Stimulated activated CD4-positive, alpha-beta T cell treated with anti-CD3 and anti-CD28 coated beads, Interleukin-4, amount 100 ng/mL, for 24 hours (primary cell): ENCODE results near the gene STX5.
"Not testable (repeated sequence)": the region's sequence is repeated elsewhere in the genome, so short reads cannot be mapped to it uniquely, and the experiment has no call there.

Source experiments
- DNase-seq: peaks from one replicate; pipeline ENCODE4 v3.0.0-alpha.2; 2020

The STX5 gene, protein sequence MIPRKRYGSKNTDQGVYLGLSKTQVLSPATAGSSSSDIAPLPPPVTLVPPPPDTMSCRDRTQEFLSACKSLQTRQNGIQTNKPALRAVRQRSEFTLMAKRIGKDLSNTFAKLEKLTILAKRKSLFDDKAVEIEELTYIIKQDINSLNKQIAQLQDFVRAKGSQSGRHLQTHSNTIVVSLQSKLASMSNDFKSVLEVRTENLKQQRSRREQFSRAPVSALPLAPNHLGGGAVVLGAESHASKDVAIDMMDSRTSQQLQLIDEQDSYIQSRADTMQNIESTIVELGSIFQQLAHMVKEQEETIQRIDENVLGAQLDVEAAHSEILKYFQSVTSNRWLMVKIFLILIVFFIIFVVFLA

DNA sequence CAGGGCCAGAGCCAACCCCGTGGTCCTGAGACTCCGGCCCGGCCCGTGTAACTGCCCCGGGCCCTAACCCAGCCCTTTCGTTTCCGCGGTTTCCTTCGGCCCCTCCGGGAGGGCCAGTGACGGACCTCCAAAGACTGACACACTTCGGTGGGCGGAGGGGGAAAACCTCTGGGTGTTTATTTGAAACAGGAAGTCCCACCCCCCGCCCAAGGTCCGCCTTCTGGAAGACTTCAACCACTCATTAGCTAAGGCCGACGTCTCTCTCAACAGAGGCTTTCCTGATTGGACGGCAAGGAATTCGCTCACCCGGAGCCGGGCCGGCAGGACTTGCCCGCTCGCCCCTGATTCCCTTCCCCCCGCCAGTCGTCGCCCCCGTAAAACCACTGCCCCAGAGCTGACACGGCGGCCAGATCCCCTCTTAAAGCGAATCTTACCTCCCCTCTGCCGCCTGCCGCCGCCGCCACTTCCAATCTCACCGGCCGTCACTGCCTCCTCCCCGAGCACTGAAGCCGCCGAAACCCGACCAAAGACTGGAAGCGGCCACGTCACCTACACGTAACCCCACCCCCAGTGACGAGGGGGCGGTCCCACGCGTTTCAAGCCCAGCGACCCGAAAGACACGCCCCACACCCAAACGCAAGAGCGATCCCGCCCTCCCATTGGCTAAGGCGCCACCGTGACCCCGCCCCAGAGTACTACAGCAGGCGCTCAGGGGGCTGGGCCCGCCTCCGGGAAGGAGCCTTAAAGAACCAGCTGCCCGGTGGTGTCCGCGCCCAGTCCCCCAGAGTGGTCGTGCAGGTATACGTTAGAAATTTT is at the start of gene STX5:
Gene STX5 (minus strand): TSS at position 532 of the 816 bp plus-strand sequence. CDS start 808 bp downstream, outside the sequence.
- peak; percentile 100 for DNase-seq

GRCh38 chr11:62880803-62881578 is 49.1 kb upstream of the STX5 start, which contains the start of gene SLC3A2:
Gene SLC3A2, plus strand, starts transcription at chr11:62880896. Its CDS starts 128 bp downstream, at chr11:62881024.
- peak; percentile 86 for DNase-seq

GRCh38 chr11:62880231-62880802 is 48.5 kb upstream of the STX5 start:
- peak; percentile 56 for DNase-seq

DNA sequence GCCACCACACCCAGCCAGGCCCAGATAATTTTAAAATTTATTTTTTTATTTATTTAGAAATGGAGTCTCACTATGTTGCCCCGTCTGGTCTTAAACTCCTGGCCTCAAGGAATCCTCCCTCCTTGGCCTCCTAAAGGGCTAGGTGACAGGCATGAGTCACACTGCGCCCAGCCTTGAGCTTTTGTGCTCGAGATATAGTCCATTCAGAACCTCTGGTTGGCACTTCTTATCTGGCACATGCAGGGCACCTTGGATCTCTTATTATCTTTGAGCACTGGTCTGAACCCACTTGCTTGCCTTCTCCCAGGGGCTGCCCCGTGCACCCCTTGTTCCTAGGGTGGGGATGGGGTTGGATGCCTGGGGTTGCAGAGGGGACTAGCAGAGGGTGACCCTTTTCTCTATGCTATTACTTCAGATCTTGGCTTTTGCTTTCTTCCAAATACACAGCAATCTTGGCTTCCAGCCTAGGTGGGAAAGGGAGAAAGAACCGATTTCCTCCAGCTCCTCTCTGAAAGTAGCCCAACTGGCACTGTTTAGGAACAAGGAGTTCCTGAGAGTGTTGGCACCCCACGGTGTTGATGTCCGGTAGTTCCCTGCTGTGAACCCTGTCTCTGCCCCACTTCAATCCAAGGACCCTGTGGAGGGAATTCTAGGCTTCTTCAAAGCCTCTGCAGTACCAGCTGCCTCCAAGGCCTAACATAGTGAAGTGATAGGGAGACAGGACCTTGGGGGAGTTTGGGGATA is 47.6 kb upstream of the STX5 start:
- no peak for DNase-seq

DNA sequence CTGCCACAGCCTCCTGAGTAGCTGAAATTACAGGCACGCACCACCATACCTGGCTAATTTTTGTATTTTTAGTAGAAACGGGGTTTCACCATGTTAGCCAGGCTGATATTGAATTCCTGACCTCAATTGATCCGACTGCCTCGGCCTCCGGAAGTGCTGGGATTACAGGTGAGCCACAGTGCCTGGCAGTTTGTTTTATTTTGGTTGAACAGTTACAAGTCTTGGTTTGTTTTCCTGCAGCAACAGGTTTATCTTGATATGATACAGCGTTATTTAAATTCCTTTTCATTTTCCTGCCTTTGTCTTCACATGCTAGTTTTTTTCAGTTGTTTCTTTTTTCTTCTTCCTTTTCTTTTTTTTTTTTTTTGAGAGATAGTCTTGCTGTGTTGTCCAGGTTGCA is 44.9 kb upstream of the STX5 start:
- DNase-seq = no peak

GRCh38 chr11:62875698-62876478 is 44.0 kb upstream of the STX5 start:
- DNase-seq = no peak

DNA sequence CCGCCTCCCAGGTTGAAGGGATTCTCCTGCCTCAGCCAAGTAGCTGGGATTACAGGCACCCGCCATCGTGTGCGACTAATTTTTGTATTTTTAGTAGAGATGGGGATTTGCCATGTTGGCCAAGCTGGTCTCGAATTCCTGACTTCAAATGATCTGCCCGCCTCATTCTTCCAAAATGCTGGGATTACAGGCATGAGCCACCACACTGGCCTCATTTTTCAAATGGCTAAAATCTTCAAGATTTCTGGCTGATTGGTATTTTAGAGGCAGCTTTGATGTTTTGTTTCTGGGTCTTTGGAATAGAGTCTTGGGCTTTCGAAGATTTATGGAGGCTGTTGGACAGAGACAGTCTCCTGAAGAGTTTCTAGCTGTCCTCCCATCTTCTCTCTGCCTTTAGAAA is 43.0 kb upstream of the STX5 start:
- DNase-seq = no peak

GRCh38 chr11:62865635-62866034 is 33.8 kb upstream of the STX5 start:
- no peak for DNase-seq

- DNase-seq = no peak
Observed at GRCh38 chr11:62863687-62864335, 32.0 kb upstream of the STX5 start.

DNA sequence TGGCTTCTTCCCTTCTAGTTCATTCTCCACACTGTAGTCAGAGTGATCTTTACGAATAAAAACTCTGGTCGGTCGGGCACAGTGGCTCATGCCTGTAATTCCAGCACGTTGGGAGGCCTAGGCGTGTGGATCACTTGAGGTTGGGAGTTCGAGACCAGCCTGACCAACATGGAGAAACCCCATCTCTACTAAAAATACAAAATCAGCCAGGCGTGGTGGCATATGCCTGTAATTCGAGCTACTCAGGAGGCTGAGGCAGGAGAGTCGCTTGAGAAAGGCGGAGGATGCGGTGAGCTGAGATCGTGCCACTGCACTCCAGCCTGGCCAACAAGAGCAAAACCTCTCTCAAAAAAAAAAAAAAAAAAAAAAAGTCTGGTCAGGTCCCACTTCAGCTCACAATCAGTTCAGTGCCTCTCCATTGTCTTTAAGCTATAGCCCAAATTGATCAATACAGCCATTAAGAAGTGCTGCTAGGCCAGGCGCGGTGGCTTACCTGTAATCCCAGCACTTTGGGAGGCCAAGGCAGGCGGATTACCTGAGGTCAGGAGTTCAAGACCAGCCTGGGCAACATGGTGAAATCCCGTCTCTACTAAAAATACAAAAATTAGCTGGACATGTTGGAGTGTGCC is 29.8 kb upstream of the STX5 start:
- not testable (repeated sequence) for DNase-seq

GRCh38 chr11:62860835-62861563 is 29.1 kb upstream of the STX5 start:
- no peak for DNase-seq

GRCh38 chr11:62859281-62859703 is 27.4 kb upstream of the STX5 start:
- DNase-seq = not testable (repeated sequence)

GRCh38 chr11:62858201-62858600 is 26.4 kb upstream of the STX5 start:
- no peak for DNase-seq

DNA sequence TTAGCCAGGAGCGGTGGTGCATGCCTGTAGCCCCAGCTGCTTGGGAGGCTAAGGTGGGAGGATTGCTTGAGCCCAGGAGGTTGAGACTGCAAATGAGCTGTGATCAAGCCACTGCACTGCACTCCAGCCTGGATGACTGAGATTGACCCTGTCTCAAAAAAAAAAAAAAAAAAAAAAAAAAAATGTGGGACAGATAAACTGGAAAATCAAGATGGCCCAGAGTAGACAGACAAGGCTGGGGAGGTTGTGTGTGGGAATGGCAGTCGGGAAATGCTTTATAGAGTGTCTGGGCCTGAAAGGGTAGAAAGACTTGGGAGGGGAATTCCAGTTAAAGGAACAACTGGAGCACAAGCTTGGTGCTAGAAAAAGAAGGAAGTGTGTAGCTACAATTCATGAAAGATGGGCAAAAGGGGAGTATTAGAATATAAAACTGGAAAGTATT is 25.7 kb upstream of the STX5 start:
- no peak for DNase-seq

DNA sequence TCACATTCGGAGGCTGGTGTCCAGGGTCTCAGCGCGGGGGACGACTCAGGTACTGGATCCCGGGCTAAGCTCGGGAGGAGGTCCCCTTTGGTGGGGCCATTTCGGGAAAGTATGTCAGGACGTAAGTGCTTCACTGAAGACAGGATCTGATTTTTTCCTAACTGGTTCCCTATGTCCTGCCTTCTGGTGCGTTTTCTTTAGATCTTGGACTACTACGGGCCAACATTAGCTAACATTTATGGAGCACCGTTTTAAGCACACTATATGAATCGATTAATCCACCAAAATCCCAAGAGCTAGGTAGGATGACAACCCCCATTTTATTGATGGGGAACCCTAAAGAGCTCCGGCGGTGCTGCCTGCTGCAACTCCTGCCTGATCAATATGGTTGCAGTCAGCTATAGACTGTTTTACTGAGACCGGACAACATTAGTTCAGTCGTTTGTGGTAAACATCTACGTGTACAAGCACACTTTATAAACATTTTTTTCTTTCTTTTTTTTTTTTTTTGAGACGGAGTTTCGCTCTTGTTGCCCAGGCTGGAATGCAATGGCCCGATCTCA is 24.6 kb upstream of the STX5 start:
- no peak for DNase-seq

GRCh38 chr11:62855571-62856332 is 23.9 kb upstream of the STX5 start:
- DNase-seq = peak; percentile 98

DNA sequence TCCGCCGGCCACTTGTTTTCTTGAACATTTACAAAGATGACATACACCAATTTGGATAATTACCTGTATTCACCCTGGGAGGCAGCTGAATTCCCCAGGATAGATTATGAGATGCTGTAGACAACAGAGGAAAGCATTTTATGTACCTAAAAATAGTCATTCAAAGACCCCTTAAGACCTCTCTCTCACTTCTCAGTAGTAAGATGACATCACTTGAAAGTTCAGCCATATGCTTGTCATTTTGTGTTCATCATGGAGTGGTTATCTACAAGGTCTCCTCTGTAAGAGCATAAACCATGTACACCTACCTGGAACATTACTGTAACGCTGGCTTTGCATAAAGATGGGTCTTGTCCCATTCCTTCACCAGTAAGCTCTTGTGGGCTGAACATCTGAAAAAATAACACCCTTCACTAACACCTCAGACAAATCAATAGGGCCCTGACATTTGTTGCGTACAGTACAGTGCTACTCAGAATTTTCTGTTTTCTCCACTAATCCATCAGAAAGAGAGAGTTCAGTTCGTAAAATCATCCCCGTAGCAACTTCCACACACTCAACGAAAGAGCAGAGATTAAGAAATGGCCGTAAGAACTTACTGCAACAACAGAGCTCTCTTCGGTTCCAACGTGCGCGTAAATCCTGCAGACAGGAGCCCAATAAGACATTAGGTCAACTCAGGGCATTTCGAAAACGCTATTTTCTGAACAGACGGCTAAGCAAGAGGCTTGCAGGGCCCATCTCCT is 23.1 kb upstream of the STX5 start:
- no peak for DNase-seq
